ENCODE results near the gene CHD9.

CHD9 gene

GRCh38 chr16:53078247-53078646 lies 23.5 kb downstream of the CHD9 start:
- TF ChIP-seq CTCF (IDR thresholded peaks at IDR 0.05; ENCODE audit: control insufficient read depth, extremely low read depth, insufficient read depth): no peak
- no peak for DNase-seq (ENCODE audit: low read depth)
- H3K4me3 ChIP-seq (ENCODE audit: low read depth, low read length): no peak overlapping the region

DNA sequence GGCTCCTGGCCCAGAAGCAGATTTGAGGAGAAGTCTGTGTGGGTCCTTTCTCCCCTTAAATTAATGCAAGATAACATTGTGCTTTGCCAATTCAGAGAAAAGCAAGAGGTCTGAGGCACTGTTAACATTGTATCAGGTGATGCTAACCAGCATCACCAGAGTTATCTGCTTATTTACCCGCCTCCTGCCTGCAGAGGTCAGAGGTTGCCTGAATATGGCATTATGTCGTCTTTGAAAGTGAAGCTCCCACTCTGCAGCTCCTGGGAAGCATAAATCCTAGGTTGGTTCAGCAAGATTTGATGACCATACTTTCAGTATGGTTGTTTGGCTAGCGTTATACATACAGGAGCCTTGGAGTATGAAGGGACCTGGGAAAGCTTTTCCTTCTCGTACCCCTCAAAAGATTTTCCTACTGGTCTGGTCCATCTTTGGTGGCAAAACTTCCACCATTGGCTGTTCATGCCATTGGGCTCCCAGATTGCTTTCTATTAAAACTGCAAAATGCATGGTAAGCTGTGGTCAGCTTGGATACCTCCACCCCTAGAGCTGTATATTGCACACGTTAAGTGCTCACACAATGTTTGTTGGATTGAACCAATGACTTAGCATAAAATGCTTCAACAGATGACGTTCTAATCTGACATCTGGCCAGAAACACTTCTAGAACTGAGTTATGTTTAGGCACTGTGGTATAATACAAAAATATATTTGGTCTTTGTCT lies 24.1 kb downstream of the CHD9 start:
- no peak overlapping the region for H3K4me3 ChIP-seq (ENCODE audit: low read depth, low read length)
- no peak for TF ChIP-seq CTCF (IDR thresholded peaks at IDR 0.05; ENCODE audit: control insufficient read depth, extremely low read depth, insufficient read depth)
- no peak for DNase-seq (ENCODE audit: low read depth)

GRCh38 chr16:53080345-53081031 lies 25.7 kb downstream of the CHD9 start:
- peak overlapping the region; percentile 6; the same call in 1 of the 2 replicates for H3K4me3 ChIP-seq (ENCODE audit: low read depth, low read length)
- TF ChIP-seq CTCF (IDR thresholded peaks at IDR 0.05; ENCODE audit: control insufficient read depth, extremely low read depth, insufficient read depth): no peak
- peak; percentile 52 for DNase-seq (ENCODE audit: low read depth)

DNA sequence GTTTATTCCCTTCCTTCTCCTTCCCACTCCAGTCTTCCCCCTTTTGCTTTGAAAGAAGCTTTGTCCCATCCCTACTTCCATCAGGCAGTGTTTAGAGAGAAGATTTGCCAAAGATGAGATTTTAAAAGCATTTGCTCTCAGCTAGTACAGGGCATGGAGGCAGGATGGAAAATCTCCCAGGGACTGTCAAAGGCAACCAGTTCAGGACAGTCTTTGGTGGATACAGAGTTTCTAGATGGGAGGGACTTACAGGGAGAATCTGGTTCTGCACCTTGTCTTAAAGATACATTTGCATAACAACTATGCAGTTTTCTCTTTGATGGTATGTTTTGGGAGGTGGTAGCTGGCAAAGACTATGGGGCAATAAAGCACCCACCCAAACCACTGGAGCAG lies 26.2 kb downstream of the CHD9 start:
- DNase-seq (ENCODE audit: low read depth): no peak
- TF ChIP-seq CTCF (IDR thresholded peaks at IDR 0.05; ENCODE audit: control insufficient read depth, extremely low read depth, insufficient read depth): no peak
- H3K4me3 ChIP-seq (ENCODE audit: low read depth, low read length): no peak overlapping the region

DNA sequence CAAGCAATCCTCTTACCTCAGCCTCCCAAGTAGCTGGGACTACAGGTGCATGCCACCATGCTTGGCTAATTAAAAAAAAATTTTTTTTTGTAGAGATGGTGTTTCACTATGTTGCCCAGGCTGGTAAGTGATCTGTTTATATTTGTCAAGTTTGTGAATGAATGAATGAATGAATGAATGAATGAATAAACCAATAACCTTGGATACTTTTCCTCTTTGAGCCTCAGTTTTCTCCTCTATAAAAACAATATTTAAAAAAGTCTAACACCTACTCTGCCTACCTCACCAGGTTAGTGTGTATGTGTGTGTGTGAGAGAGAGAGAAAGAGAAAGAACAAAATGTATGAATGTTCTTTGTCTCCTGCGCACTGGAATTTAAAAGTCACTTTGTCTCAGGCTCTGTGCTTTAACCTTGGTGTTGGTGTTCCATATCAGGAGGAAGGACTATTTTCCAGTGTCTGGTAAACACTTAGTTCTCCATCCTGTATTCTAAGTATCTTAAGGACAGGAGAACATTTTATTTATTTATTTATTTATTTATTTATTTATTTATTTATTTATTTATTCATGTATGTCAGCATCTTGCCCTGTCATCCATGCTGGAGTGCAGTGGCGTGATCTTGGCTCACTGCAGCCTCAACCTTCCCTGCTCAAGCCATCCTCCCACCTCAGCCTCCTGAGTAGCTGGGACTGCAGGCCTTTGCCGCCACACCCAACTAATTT lies 27.1 kb downstream of the CHD9 start:
- TF ChIP-seq CTCF (IDR thresholded peaks at IDR 0.05; ENCODE audit: control insufficient read depth, extremely low read depth, insufficient read depth): no peak
- no peak overlapping the region for H3K4me3 ChIP-seq (ENCODE audit: low read depth, low read length)
- no peak for DNase-seq (ENCODE audit: low read depth)

DNA sequence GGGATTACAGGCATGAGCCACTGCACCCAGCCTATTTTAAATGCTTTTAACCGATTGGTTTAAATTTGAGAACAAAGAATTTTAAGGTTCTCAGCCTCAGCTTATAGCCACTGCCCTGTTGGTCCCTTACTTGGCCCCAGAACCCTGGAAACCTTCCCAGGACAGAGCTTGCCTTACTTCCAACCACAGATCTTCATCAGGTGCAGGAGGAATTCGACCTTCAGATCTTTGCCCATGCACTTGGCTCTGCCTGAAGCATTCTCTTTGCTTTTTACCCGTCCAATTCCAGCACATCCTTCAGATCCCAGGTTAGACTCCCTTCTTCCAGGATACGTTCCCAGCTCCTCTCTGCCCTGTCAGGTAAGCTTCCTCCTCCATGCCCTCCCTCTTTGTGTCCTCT lies 27.7 kb downstream of the CHD9 start:
- no peak overlapping the region for H3K4me3 ChIP-seq (ENCODE audit: low read depth, low read length)
- no peak for TF ChIP-seq CTCF (IDR thresholded peaks at IDR 0.05; ENCODE audit: control insufficient read depth, extremely low read depth, insufficient read depth)
- no peak for DNase-seq (ENCODE audit: low read depth)
